ENCODE results near the gene VKORC1.
"Not testable (repeated sequence)": the region's sequence is repeated elsewhere in the genome, so short reads cannot be mapped to it uniquely, and the experiment has no call there.

The VKORC1 gene

DNA sequence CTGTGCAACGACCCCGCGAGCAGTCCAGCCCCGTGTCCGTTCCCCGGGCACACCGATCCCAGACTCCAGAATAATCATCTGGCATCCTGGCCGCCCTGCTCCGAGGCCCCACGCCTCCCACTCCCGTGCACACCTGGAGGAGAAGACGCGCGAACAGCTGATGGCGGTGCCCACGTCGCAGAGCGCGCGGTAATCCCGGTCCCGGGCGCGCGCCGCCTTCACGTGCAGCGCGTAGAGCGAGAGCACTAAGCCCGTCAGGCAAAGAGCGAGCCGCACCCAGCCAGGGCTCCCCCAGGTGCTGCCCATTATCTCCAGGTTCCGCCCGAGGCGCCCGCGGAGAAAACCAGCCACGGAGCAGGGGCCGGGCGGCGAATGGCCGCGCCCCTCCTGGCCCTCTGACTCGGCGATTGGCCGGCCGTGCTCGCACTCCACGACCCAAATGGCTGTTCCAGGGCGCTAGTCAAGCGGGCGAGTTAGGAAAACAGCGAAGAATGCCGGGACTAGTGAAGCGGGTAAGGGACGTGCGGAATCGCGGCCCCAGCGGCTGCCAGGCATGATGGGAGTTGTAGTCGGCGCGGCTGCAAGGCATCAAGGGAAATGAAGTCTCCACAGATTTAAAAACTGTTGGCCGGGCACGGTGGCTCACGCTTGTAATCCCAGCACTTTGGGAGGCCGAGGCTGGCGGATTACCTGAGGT is at the start of gene VKORC1:
Gene VKORC1 (minus strand): TSS at position 374 of the 697 bp plus-strand sequence. CDS start 68 bp downstream, at position 306.
- peak; percentile 88 for DNase-seq (ENCODE audit: low spot score)

DNA sequence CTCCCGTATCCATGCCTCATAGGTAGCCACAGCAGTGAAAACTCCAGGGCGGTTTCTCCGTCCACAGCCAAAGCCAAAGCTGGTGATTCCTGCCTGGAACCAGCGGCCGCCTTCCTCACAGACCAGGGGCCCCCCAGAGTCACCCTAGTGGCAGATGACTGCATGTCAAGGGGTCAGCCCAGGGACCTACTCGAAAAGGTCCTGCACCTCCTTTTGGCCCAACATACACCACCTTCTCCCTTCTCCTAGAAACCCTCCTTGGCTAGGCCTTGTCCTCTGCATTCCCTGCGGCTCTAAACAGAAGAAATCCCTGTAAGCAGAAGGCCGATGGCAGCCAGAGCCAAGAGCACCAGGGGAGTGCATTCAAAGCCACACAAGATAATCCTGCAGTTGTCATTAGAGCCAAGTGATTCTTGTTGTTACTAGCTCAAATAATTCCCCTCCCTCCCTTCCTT is 49.1 kb upstream of the VKORC1 start:
- DNase-seq (ENCODE audit: low spot score), result no peak

DNA sequence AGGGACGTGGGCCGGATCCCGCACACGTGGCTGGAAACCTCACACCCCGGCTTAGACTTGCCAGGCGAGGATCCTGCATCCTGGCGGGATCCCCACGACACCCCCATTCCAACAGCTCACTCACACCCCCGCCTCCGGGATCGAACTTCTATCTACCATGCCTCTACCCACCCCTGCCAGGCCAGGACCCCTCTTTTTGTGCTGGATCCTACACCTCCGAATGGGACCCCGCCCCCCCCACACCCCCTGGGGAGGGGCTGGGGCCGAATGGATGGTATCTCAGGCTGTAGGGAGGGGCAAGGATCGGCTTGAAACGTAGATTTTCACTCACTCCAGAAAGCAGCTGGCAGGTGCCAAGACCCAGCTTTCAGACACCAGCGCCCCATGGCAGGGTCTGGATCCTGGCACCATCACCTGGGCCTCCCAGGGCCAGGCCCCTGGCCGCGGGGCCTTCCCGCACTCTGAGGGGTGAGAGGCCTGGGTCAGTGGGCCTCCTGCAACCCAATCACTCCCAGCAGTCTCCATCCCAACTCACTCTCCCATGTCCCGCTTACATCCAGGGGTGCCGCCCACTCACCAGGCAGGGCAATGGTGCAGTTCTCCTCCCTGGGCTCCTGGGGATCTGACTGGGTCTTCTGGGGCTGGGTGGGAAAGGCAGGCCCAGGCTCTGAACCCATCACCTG is 48.6 kb upstream of the VKORC1 start:
- no peak for DNase-seq (ENCODE audit: low spot score)

DNA sequence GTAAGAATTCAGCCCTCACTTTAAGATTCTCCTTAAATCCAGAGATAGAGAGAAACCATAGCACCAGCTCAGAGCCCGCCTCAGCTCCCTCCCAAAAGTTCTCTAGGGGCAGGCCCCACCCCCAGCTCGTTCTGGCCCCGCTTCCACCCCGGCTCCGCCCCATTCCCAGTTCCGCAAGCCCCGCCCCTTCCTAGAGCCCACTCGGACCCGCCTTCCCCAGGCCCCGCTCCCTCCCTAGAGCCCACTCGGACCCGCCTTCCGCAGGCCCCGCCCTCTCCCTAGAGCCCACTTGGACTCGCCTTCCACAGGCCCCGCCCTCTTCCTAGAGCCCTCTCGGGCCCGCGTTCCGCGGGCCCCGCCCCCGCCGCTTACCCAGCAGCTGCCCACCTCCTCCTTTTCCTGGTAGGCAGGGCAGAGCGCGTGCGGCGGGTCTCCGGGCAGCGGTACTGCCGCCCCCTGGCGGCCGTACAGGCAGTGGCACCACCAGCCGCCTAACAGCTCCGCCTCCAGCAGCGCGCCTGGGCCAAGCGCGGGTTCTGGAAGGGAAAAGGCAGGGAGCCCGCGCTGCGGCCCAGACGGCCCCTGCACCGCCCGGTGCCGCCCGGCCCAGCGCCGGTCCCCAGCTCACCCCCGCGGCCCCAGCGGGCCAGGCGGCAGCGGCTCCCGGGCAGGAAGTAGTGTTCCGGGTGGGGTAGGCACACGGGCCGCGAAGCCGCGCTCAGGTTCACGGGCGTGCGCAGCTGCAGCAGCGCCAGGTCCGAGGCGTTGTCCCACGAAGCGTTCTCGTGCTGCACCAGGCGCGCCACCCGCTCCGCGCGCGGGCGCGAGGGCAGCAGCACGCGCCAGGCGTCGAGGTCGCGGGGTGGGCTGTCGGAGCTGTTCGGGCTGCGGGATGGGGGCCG is 47.8 kb upstream of the VKORC1 start:
- DNase-seq (ENCODE audit: low spot score), result peak; percentile 97

DNA sequence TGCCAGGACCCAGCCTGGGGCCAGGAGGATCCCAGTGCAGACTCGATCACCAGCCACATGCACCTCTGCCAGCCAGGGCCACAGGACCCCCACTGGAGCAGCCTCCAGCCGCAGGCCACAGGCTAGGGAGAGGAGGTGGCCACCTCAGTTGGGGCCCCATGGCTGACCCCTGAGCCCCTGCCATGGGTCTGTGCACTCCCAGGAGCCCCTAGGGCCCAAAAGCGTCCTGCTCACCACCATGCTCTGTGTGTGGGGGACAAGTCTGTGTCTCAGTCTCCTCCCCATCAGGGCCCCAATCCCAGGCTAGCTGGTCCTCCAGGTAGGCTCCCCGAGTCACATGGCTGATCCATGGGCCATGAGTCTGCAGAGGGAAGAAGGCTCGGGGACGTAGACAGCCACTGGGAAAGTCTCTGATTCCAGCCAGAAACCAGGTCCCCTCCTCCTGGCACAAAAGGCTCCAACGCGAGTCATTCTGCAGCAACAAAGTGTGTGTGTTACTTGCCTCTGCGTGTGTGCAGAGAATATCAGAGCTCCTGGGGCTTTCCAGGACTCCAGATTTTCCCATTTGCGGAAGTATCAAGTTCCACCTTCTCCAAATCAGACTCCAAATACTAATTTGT is 47.0 kb upstream of the VKORC1 start:
- no peak for DNase-seq (ENCODE audit: low spot score)

DNA sequence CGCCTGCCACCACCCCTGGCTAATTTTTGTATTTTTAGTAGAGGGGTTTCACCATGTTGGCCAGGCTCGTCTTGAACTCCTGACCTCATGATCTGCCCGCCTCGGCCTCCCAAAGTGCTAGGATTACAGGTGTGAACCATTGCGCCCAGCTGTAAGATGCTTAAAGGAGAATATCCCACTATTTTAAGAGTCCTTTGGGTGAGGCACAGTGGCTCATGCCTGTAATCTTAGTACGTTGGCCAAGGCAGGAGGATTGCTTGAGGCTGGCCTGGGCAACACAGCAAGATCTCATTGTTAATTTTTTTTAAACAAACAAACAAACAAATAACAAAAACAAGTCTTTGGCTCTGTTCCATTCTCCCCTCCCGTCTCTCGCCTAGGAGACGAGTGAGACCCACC is 46.5 kb upstream of the VKORC1 start:
- DNase-seq (ENCODE audit: low spot score), result not testable (repeated sequence)

DNA sequence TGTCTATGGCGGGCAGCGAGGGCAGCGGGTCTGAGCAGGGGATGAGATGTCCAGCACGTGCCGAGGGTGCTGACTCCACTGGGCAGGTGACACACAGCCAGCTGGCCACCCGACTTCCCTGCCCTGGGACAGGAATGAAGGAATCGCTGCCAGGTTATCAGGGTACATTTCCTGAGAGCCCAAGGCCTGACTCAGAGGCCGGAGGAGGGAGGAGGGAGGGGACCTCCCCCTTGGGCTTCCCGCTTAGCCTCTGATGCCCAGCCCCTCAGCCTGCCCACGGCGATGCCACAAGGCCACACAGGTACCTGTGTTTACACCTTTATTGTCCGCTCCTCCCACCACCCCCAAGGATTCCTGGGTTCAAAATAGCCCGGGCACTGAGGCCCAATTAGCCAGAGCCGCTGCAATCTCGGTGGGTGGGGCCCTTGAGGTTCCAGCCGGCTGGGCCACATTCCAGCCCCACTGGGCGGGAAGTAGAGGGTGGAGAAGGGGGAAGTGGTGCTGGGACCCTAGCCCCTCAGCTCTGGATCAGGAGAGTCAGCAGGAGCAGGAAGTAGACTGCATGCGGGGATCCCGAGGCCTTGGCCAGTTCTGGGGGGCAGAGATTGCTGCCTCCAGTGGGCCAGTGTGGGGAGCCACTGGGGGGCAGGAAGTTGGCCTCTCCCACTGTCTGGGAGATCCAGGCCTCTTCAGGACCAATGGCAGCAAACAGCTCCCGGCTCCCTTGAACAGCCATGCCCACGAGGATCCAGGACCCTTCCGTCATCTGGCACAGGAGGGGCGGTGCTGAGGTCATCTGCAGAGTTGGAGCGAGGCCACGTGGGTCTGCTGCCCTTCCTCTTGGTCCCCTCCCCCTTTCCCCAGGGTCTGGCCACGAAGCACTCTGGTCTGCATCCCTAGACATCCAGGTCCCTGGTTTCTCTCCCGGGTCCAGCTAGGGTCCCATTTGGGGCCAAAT is 44.3 kb upstream of the VKORC1 start:
- no peak for DNase-seq (ENCODE audit: low spot score)

DNA sequence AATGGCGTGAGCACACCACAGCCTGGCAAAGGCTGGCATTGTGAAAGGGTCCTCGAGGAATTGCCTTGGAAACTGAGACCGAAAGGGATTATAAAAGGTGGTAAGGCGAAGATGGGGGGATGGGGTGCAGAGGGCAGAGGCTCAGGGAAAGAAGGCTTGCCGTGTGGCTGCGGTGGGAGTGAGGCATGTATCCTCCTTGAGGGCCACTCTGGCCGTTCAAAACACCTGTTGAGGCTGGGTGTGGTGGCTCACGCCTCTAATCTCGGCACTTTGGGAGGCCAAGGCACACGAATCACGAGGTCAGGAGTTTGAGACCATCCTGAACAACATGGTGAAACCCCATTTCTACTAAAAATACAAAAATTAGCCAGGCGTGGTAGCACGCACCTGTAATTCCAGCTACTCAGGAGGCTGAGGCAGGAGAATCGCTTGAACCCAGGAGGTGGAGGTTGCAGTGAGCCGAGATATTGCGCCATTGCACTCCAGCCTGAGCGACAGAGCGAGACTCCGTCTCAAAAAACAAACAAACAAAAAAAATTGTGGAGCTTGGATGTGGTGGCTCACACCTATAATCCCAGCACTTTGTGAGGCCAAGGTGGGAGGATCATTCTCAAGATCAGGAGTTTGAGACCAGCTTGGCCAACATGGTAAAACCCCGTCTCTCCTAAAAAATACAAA is 42.4 kb upstream of the VKORC1 start:
- not testable (repeated sequence) for DNase-seq (ENCODE audit: low spot score)

DNA sequence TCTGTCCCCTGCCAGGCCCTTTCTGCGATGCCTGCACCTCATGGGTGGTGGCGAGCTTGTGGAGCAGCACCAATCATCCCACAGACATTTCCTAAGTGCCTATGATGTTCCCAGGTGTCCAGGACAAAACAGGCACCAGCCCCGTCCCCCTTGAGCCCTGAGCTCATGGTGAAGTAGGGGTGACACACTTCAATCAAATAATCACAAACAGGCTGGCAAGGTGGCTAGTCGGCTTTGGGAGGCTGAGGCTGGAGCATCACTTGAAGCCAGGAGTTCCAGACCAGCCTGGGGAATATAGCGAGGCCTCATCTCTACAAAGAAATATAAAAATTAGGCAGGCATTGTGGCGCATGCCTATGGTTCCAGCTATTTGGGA is 41.7 kb upstream of the VKORC1 start:
- DNase-seq (ENCODE audit: low spot score), result no peak

DNA sequence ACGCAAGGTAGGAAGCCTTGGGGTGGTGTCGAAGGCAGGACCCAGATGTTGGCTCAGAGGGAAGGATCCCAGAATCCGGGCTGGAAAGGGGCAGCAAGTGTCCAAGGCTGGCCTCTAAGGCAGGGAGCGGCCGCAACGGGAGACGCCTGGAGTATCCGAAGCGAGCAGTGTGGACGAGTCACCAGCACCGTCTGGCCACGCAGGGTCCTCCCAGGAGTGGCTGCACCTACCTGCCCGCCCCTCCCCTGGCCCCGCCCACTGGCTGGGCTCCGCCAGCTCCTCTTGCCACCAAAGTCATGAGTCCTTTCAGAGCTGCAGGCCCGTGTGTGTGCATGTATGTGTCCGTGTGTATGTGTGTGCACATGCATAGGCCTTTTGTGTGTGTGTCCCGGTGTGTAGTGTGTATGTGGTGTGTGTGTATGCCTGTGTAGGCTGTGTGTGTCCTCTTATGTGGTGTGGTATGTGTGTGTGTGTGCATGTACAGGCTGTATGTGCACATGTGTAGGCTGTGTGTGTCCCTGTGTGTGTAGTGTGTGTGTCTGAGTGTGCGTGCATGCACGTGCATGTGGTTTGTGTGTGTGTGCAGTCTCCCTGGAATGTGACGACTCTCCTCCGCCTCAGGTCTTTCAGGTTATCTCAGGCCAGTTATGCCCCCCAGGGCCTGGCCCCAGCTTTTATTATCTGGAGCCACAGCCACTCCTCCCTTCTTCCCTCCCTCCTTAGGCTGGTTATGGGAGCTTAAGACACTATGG is 41.1 kb upstream of the VKORC1 start, which contains the start of gene PRSS8:
Gene PRSS8 (minus strand): TSS at position 193 of the 752 bp plus-strand sequence. CDS start 229 bp downstream, outside the sequence.
- no peak for DNase-seq (ENCODE audit: low spot score)

DNA sequence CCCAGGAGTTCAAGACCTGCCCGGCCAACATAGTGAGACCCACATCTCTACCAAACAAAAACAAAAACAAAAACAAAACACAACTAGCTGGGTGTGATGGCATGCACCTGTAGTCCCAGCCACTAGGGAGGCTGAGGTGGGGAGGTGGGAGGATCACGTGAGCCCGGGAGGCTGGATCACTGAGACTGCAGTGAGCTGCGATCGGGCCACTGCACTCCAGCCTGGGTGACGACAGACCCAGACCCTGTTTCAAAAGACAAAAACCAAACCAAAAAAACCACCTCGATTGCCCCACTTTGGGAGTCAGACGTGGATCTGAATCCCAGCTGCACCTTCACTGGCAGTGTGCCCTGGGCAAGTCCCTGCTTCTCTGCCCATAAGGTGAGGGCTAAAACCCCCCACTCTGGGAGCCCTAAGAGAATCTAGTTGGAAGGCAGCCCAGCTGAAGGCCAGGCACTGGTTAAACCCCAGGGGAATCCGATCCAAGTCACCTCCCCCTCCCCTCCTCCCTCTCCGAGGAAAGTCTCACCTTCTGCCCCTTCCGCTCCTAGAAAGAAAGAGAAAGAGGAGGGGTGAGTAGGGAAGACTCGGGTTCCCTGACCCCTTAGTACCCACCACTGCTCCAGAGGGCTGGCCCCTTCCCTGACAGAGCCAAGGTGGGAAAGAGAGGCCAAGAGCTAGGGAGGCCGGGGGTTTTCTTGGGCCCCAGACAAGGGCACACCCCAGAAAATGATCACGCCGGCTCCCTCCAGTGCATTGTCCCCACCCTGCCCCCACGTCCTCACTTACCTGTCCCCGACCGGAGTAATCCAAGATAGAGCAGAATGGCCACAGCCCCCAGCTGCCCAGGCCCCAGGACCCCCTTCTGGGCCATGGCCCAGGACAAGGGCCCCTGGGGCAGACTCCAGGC is 40.3 kb upstream of the VKORC1 start:
- DNase-seq (ENCODE audit: low spot score), result no peak

DNA sequence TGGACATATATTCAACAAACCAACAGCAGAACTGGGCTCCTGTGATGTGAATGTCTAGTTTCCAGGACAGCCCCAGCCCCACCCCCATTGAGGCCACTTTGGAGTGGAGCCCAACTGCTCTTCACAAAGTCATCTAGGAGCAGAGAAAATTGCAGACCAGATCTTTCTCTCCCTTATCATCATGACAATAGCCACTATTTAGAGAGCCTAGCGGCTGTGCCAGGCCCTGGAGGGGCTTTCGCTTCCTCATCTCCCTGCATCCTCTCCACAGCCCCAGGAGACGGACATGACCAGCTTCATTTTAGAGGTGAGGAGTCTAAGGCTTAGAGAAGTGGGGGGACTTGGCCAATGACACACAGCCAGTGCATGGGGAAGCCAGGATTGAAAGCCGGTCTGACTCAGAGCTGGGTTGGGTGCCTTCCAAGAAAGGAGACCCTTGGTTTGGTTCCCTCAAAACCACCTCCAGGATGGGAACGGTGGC is 39.5 kb upstream of the VKORC1 start:
- DNase-seq (ENCODE audit: low spot score), result no peak

DNA sequence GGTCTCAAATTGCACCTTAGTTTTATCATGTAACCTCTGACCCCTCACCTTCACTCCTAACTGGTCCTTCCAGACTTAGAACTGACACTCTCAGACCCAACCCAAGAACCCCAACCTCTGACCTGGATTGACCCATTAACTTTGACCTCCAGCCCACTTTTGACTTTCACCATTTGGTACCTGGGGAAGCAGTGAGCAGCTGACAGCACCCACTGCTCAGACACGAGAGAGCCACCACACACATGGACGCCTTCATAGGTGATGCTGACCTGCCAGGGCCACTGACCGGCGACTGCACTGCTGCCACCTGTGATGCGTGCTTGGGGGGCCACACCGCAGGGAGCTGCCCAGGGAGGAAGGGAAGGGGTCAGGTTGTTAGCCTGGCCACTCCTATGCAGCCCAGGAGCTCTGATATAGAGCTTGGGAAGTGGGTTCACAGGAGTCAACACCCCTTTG is 38.5 kb upstream of the VKORC1 start:
- DNase-seq (ENCODE audit: low spot score), result no peak

DNA sequence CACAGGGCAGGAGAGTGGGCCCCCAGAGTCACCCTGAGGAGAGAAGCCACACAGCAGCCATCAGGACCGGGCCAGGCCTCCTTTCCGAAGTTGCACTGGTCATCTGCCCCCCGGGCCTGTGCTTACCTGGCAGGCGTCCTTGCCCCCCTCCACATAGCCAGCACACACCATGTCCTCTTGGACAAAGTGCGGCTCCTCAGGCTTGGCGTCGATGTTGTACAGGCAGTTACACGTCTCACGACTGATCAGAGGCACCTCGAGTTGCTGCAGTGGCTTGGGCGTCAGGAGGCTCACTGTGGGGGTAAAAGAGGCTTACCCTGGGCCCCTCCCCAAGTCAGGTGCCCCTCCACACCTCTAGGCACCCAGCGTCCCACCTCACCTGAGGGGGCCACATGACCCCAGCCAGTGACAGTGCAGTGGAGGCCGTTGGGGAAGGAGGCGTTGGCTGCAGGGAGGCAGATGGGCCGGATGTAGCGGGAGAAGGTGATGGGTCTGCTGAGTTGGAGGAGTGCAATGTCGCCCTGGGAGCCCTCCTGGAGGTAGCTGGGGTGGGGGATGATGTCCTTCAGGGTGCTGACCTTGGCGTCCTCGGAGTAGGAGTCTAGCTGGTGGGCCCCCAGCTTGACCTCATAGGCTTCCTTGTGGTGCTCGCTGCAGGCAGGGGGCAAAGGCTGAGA is 37.8 kb upstream of the VKORC1 start:
- no peak for DNase-seq (ENCODE audit: low spot score)

DNA sequence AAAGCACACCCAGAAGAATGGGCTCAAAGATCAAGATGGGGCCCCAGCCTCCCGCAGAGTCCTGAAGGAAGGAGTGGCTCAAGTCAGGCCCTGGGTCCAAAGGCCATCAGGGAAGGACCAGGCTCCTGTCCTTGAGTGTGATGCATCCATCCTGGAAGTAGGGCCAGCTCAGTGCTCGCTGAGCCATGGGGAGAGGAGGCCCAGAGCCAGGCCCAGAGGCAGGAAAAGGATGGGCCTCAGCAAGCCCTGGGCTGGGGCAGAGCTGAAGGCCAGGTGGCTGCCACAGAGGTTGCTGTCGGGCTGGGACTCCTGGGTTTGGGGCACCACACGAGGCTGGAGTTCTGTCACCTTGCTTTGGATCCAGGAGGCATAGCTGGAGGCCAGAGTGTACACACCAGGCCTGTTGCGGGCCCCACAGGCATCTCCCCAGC is 37.3 kb upstream of the VKORC1 start:
- no peak for DNase-seq (ENCODE audit: low spot score)

DNA sequence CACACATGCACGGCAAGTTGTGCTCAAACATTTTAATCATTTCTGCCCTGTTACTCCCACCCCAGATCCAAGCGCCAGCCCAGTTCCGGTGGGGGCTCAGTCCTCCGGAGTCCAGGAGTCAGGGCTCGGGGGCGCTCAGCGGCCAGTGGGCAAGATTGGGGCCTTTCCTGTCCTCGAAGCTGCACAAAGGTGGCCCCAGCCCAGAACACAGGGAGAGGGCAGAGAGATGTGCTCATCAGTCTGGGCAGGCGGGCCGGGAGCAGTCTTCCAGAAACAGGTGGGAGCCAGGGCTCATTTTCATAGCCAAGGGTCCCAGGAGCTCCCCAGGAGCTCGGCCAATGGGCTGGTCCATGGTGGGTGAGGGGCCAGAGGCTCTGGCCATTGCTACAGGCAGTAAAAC is 36.8 kb upstream of the VKORC1 start:
- DNase-seq (ENCODE audit: low spot score), result no peak

DNA sequence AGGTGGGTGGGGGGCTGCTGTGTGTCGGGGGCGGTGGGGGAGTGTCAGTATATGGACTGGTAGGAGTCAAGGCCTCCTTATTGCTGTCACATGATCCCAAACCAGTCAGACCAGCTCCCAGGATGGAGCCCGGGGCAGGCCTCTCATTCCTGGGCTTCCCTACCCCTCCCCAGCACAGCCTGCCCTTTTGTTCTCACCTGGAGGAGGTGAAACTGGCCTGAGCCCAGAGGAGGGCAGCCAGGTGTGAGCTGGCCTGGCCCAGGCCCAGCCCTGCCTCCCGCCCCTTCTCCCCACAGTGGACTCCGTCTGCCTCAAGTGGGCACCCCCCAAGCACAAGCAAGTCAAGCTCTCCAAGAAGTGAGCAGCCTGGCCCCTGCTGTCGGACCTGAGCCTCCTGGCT is 36.3 kb upstream of the VKORC1 start:
- no peak for DNase-seq (ENCODE audit: low spot score)

Data from hematopoietic multipotent progenitor cell treated with erythropoietin and hydrocortisone succinate and interleukin-3 and kit ligand, for 15 days (in vitro differentiated cells).